ENCODE data around the gene ARHGAP6.
A peak's percentile ranks its signal among the peaks of the same experiment; 100 is the strongest.
"Not testable (repeated sequence)": the region's sequence is repeated elsewhere in the genome, so short reads cannot be mapped to it uniquely, and the experiment has no call there.

The ARHGAP6 gene

DNA sequence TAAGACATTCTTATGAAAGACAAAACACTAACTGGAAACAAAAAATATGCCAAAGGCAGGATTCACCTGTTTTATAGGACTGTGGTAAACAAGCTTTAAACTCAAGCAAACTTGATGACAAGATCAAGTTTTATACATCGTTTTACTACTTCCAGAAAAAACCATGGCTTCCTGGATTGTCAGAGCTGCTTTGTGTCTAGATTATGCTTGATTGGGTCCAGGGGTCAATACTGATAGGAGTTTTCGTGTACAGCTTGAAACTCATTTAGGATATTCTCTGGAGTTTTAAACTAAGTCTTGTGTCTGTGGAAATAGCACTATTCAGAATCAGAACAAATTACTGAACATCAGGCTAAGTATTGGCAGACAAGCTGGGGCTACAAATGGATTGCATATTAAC lies 541.6 kb downstream of the ARHGAP6 start:
- no peak for TF ChIP-seq CTCF (IDR thresholded peaks at IDR 0.05; ENCODE audit: control insufficient read depth, extremely low read depth, insufficient read depth)
- no peak for DNase-seq (ENCODE audit: low read depth)
- H3K4me3 ChIP-seq (ENCODE audit: low read depth, low read length) = no peak overlapping the region

GRCh38 chrX:11123087-11123486 lies 542.6 kb downstream of the ARHGAP6 start:
- H3K4me3 ChIP-seq (ENCODE audit: low read depth, low read length); DNase-seq (ENCODE audit: low read depth): not testable (repeated sequence)

GRCh38 chrX:11119313-11119943 lies 546.3 kb downstream of the ARHGAP6 start:
- H3K4me3 ChIP-seq (ENCODE audit: low read depth, low read length) = no peak overlapping the region
- TF ChIP-seq CTCF (IDR thresholded peaks at IDR 0.05; ENCODE audit: control insufficient read depth, extremely low read depth, insufficient read depth) = no peak
- DNase-seq (ENCODE audit: low read depth) = no peak

DNA sequence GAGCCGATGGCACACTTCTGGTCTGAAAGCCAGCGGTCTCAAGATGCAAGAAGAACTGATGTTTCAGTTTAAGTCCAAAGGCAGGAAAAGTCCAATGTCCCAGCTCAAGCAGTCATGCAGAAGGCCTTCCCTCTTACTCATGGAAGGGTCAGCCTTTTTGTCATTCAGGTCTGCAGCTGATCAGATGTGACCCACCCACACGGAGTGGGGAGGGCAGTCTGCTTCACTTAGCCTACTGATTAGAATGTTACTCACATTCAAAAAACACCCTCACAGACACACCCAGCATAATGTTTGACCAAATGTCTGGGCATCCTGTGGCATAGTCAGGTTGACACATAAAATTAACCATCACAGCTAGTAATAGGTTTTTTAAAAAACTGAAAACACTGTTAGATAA lies 548.0 kb downstream of the ARHGAP6 start:
- TF ChIP-seq CTCF (IDR thresholded peaks at IDR 0.05; ENCODE audit: control insufficient read depth, extremely low read depth, insufficient read depth) = no peak
- DNase-seq (ENCODE audit: low read depth) = no peak
- H3K4me3 ChIP-seq (ENCODE audit: low read depth, low read length) = no peak overlapping the region

- TF ChIP-seq CTCF (IDR thresholded peaks at IDR 0.05; ENCODE audit: control insufficient read depth, extremely low read depth, insufficient read depth) = no peak
- DNase-seq (ENCODE audit: low read depth) = no peak
- H3K4me3 ChIP-seq (ENCODE audit: low read depth, low read length) = no peak overlapping the region
Observed at GRCh38 chrX:11113731-11114130, 552.0 kb downstream of the ARHGAP6 start.

DNA sequence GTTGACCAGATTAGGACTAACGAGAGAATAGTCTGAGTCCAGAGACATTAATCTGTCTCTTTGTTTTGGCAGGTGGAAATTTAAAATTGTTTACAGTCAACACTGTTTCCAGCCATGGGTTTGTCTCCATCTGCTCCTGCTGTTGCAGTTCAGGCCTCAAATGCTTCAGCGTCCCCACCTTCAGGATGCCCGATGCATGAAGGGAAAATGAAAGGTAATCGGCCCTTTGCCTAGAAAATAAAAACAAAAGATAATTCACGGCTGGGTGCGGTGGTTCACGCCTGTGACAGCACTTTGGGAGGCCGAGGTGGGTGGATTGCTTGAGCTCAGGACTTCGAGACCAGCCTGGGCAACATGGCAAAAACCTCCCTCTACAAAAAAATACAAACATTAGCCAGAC lies 553.8 kb downstream of the ARHGAP6 start:
- TF ChIP-seq CTCF (IDR thresholded peaks at IDR 0.05; ENCODE audit: control insufficient read depth, extremely low read depth, insufficient read depth) = no peak
- no peak for DNase-seq (ENCODE audit: low read depth)
- peak overlapping the region; percentile 82 for H3K4me3 ChIP-seq (ENCODE audit: low read depth, low read length)

GRCh38 chrX:11111037-11111851 lies 554.5 kb downstream of the ARHGAP6 start, which contains the start of gene HCCS:
Gene HCCS, plus strand, starts transcription at chrX:11111332. Its CDS starts 729 bp downstream, at chrX:11112061.
- H3K4me3 ChIP-seq (ENCODE audit: low read depth, low read length) = peak within 1 kb of the TSS; percentile 82
- TF ChIP-seq CTCF (IDR thresholded peaks at IDR 0.05; ENCODE audit: control insufficient read depth, extremely low read depth, insufficient read depth) = no peak
- DNase-seq (ENCODE audit: low read depth) = peak; percentile 39
